IMR-90 (cell line): ENCODE measurements around the gene AXIN1. TPM values are rescaled to one million over a fixed set of nuclear protein-coding genes. Genes with fewer than 3 reads are reported as not detected.

Experiments
- ATAC-seq: fragments of 200-7000 bp; cut with Tn5 transposase; 2 replicates; pipeline ENCODE4 v1.9.1; 2020; ENCODE audit warnings: low read depth, mild to moderate bottlenecking, moderate library complexity
- BruUV-seq: library from RNA; stranded (reverse); fragments of 400-500 nt; replicated peaks from 2 replicates; lab custom pipeline; 2021; lab: Mats Ljungman, UMichigan
- CTCF ChIA-PET: fragments of 300-600 bp; formaldehyde crosslinking; extraction: SDS; loops from one replicate; lab custom pipeline; 2021; ENCODE audit warnings: antibody characterized with exemption; lab: Yijun Ruan, JAX
- POLR2A ChIA-PET: fragments of 300-600 bp; sonication (Branson Sonifier 250); formaldehyde crosslinking; loops from one replicate; lab custom pipeline; 2022; ENCODE audit warnings: antibody characterized with exemption; ENCODE audit not compliant: unreplicated experiment; lab: Charles Lee
- DNase-seq: peaks from one replicate; pipeline ENCODE4 v3.0.0; 2013
- H2AFZ ChIP-seq: replicated peaks from 2 replicates; pipeline ENCODE3; 2013; ENCODE audit warnings: low read length, mild to moderate bottlenecking; ENCODE audit not compliant: poor library complexity
- H2AK5ac ChIP-seq: 2 replicates; pipeline ENCODE4 v1.6.1; 2013; ENCODE audit warnings: low read depth, low read length, inconsistent platforms
- H2AK9ac ChIP-seq: replicated peaks from 2 replicates; pipeline ENCODE3; 2013; ENCODE audit warnings: mild to moderate bottlenecking, low read depth, low read length, moderate library complexity; ENCODE audit not compliant: poor library complexity
- H2BK120ac ChIP-seq: 2 replicates; pipeline ENCODE4 v1.6.1; 2013; ENCODE audit warnings: low read depth, low read length, inconsistent platforms
- H2BK15ac ChIP-seq: 3 replicates; pipeline ENCODE4 v1.6.1; 2013; ENCODE audit warnings: low read depth, low read length, inconsistent platforms
- H2BK20ac ChIP-seq: 2 replicates; pipeline ENCODE4 v1.6.1; 2013; ENCODE audit warnings: low read depth, mild to moderate bottlenecking, inconsistent platforms, low read length, moderate library complexity
- H2BK5ac ChIP-seq: 2 replicates; pipeline ENCODE4 v1.6.1; 2013; ENCODE audit warnings: mild to moderate bottlenecking, low read depth, low read length, inconsistent platforms; ENCODE audit not compliant: poor library complexity, severe bottlenecking
- H3K14ac ChIP-seq: replicated peaks from 2 replicates; pipeline ENCODE4 v1.6.1; 2013; ENCODE audit warnings: low read depth, low read length, inconsistent platforms
- H3K18ac ChIP-seq: 2 replicates; pipeline ENCODE4 v1.6.1; 2013; ENCODE audit warnings: low read depth, low read length, control low read depth
- H3K23ac ChIP-seq: 2 replicates; pipeline ENCODE4 v1.6.1; 2013; ENCODE audit warnings: low read depth, low read length, inconsistent platforms
- H3K27ac ChIP-seq: 2 replicates; pipeline ENCODE4 v1.5.1; 2013; ENCODE audit warnings: mild to moderate bottlenecking, control low read depth, low read length; ENCODE audit not compliant: insufficient read depth
- H3K27me3 ChIP-seq: 2 replicates; pipeline ENCODE4 v1.6.1; 2013; ENCODE audit warnings: low read length; ENCODE audit not compliant: control insufficient read depth, insufficient read depth
- H3K36me3 ChIP-seq: 2 replicates; pipeline ENCODE4 v1.6.1; 2013; ENCODE audit warnings: low read length, mixed read lengths; ENCODE audit not compliant: control insufficient read depth, insufficient read depth
- H3K4ac ChIP-seq: 2 replicates; pipeline ENCODE4 v1.6.1; 2013; ENCODE audit warnings: low read depth, low read length, inconsistent platforms
- H3K4me1 ChIP-seq: 2 replicates; pipeline ENCODE4 v1.6.1; 2013; ENCODE audit warnings: low read length, mixed read lengths; ENCODE audit not compliant: control insufficient read depth, insufficient read depth
- H3K4me2 ChIP-seq: 2 replicates; pipeline ENCODE4 v1.6.1; 2013; ENCODE audit warnings: low read depth, mild to moderate bottlenecking, control low read depth, low read length, moderate library complexity
- H3K4me3 ChIP-seq: 2 replicates; pipeline ENCODE4 v1.5.1; 2013; ENCODE audit warnings: low read depth, mild to moderate bottlenecking, control low read depth, low read length, moderate library complexity; ENCODE audit not compliant: insufficient read depth
- H3K56ac ChIP-seq: 2 replicates; pipeline ENCODE4 v1.6.1; 2013; ENCODE audit warnings: low read length, inconsistent platforms; ENCODE audit not compliant: insufficient read depth; ENCODE audit errors: extremely low read depth
- H3K79me1 ChIP-seq, 2 experiments: 2 replicates each; pipeline ENCODE4 v1.6.1; 2013; ENCODE audit warnings: low read length in 2 of 2, inconsistent platforms in 1 of 2, low read depth in 1 of 2
- H3K9ac ChIP-seq: 2 replicates; pipeline ENCODE4 v1.6.1; 2013; ENCODE audit warnings: low read depth, low read length, control low read depth
- H3K9me1 ChIP-seq: 2 replicates; pipeline ENCODE4 v1.6.1; 2013; ENCODE audit warnings: low read length, inconsistent platforms; ENCODE audit not compliant: insufficient read depth
- H3K9me3 ChIP-seq: 2 replicates; pipeline ENCODE4 v1.6.1; 2013; ENCODE audit warnings: low read length; ENCODE audit not compliant: control insufficient read depth, insufficient read depth
- H4K20me1 ChIP-seq: 2 replicates; pipeline ENCODE4 v1.6.1; 2013; ENCODE audit warnings: low read length, inconsistent platforms; ENCODE audit not compliant: insufficient read depth
- H4K5ac ChIP-seq: 2 replicates; pipeline ENCODE4 v1.6.1; 2013; ENCODE audit warnings: mild to moderate bottlenecking, low read depth, low read length, control low read depth
- H4K8ac ChIP-seq, 2 experiments: 2 replicates each; pipeline ENCODE4 v1.6.1; 2013; ENCODE audit warnings: low read depth in 2 of 2, low read length in 2 of 2, control low read depth in 1 of 2, inconsistent platforms in 1 of 2
- H4K91ac ChIP-seq: 2 replicates; pipeline ENCODE4 v1.6.1; 2013; ENCODE audit warnings: low read depth, low read length, inconsistent platforms; ENCODE audit not compliant: insufficient read depth
- BHLHE40 ChIP-seq: fragments of 150-350 bp; IDR thresholded peaks from 2 replicates; pipeline ENCODE4 v1.6.1; 2016; ENCODE audit warnings: mild to moderate bottlenecking, low read depth, low read length
- CEBPB ChIP-seq: IDR thresholded peaks from 2 replicates; pipeline ENCODE4 v1.6.1; 2012; ENCODE audit warnings: low read depth, low read length, improper control_type of control experiment
- CHD1 ChIP-seq: IDR thresholded peaks from 2 replicates; pipeline ENCODE4 v1.6.1; 2012; ENCODE audit warnings: low read depth, low read length, improper control_type of control experiment
- FOS ChIP-seq: fragments of 150-350 bp; IDR thresholded peaks from 2 replicates; pipeline ENCODE4 v1.6.1; 2016; ENCODE audit warnings: low read depth, low read length
- MAFK ChIP-seq: IDR thresholded peaks from 2 replicates; pipeline ENCODE4 v1.6.1; 2012; ENCODE audit warnings: low read depth, low read length, improper control_type of control experiment
- MAZ ChIP-seq: IDR thresholded peaks from 2 replicates; pipeline ENCODE4 v1.6.1; 2012; ENCODE audit warnings: low read depth, mild to moderate bottlenecking, low read length, improper control_type of control experiment, moderate library complexity, borderline replicate concordance
- NFE2L2 ChIP-seq: fragments of 150-350 bp; IDR thresholded peaks from 2 replicates; pipeline ENCODE4 v1.6.1; 2016; ENCODE audit warnings: low read depth, mild to moderate bottlenecking, low read length
- POLR2A ChIP-seq: IDR thresholded peaks from 2 replicates; pipeline ENCODE4 v1.6.1; 2012; ENCODE audit warnings: mild to moderate bottlenecking, low read depth, low read length
- RAD21 ChIP-seq: IDR thresholded peaks from 2 replicates; pipeline ENCODE4 v1.6.1; 2012; ENCODE audit warnings: low read length, improper control_type of control experiment
- RCOR1 ChIP-seq: IDR thresholded peaks from 2 replicates; pipeline ENCODE4 v1.6.1; 2012; ENCODE audit warnings: mild to moderate bottlenecking, low read length, improper control_type of control experiment; ENCODE audit not compliant: insufficient replicate concordance
- RFX5 ChIP-seq: IDR thresholded peaks from 2 replicates; pipeline ENCODE4 v1.8.0; 2012; ENCODE audit warnings: low read depth, mild to moderate bottlenecking, low read length, moderate library complexity
- SMC3 ChIP-seq: fragments of 150-350 bp; IDR thresholded peaks from 2 replicates; pipeline ENCODE4 v1.6.1; 2016; ENCODE audit warnings: low read depth, mild to moderate bottlenecking, antibody characterized with exemption, low read length, moderate library complexity
- WGBS, 2 experiments: methylation state at CpG; one replicate each; pipeline versions ENCODE4 v1.1.5 to v1.1.7; 2013; ENCODE audit warnings: missing lambda C conversion rate in 2 of 2; ENCODE audit not compliant: insufficient read length in 1 of 2; ENCODE audit errors: extremely low coverage in 2 of 2; 5-methylcytosine and 5-hydroxymethylcytosine counted together
- dilution Hi-C: fragments of 300-500 bp; cut with HindIII; formaldehyde crosslinking; loops from one replicate; pipeline ENCODE4 v1.14.3; 2018; ENCODE audit warnings: low sequenced_read_pairs; ENCODE audit not compliant: unreplicated experiment
- in situ Hi-C: fragments of 300-500 bp; cut with MboI; formaldehyde crosslinking; loops from 3 replicates; pipeline ENCODE4 v1.14.3; 2019; ENCODE audit warnings: low sequenced_read_pairs, inconsistent platforms, mixed read lengths
- intact Hi-C: fragments of 100-400 bp; cut with micrococcal nuclease; formaldehyde crosslinking; loops from 2 replicates; pipeline ENCODE4 v1.10.0; 2022
- polyA plus RNA-seq, 3 experiments: library from polyadenylated mRNA; depleted of rRNA; stranded (reverse); fragments of >200 nt; gene quantifications; 2 replicates each; pipeline ENCODE4 v1.2.3, GENCODE V29; 2012; ENCODE audit warnings: low replicate concordance in 1 of 3
- total RNA-seq: library from RNA; depleted of rRNA; stranded (reverse); fragments of >200 nt; gene quantifications from 2 replicates; pipeline ENCODE4 v1.2.3, GENCODE V29; 2012
- TF ChIP-seq, protein P1 (sequence below): conservative IDR thresholded peaks from 2 replicates; pipeline ENCODE4 v1.5.1; 2012; ENCODE audit warnings: mild to moderate bottlenecking, low read depth, low read length, improper control_type of control experiment
- TF ChIP-seq, protein P2 (sequence below): fragments of 150-350 bp; IDR thresholded peaks from 2 replicates; pipeline ENCODE4 v1.6.1; 2017; ENCODE audit warnings: mild to moderate bottlenecking, antibody characterized with exemption, low read length, low read depth
- TF ChIP-seq, protein P3 (sequence below): fragments of 150-350 bp; IDR thresholded peaks from 2 replicates; pipeline ENCODE4 v1.6.1; 2016; ENCODE audit warnings: low read depth, mild to moderate bottlenecking, low read length, moderate library complexity, borderline replicate concordance

AXIN1 gene
- total and polyA plus RNA-seq, 2 of the 4 experiments (the other 2 are of a cell fraction), result 10.9 to 14.2 TPM

DNA sequence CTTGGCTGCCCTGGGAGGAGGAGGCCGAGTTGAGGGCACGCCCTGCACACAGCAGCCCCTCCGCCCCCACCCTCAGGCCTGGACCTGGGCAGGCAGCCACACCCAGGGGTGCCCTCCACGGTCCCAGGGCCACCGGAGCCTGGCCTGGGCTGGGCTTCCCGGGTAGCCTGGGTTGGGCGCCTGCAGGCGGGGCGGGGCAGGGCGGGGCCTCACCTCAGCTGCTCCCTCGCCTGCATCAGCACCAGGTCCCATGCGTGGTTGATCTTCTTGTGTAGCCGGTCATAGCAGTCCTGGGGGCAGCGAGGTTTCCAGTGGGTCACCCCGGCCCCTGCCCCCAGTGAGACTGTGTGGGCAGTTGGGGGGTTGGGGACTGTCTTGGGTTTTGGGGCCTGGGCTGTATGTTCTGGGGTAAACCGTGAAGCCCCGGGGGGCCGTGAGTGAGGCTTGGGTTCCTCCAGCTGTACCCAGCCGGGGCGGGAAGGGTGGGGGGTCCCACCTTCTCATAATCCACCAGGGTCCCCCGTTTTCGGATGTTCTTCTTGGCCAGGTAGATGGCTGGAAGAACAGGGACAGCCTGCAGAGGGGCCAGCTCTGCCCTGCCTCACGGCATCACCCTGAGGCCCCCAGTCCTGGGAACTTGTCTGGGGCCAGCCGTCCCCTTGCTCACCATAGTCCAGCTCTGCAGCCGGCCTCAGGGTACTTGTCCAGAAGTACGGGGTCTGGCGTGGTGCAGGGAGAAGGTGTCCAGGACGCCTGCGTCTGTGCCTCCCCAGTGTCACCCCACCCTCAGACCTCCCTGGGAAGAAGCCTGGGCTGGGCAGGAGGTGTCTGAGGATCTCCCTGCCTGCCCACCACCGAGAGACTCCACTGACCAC, 78.7 kb downstream of the AXIN1 start:
- no peak overlapping the region for H2BK20ac ChIP-seq
- ATAC-seq (no peak), DNase-seq (no peak)
- in situ Hi-C loops, result no loop called here
- H2BK15ac ChIP-seq, result no peak overlapping the region
- H3K23ac ChIP-seq, result no peak overlapping the region
- H3K4me3 ChIP-seq, result no peak overlapping the region
- no peaks in the 10 kb centered on the region for H3K9me3 ChIP-seq
- no peak overlapping the region for H4K8ac ChIP-seq
- H2BK5ac ChIP-seq, result no peak overlapping the region
- no peaks in the 10 kb centered on the region for H3K36me3 ChIP-seq
- no peaks in the 10 kb centered on the region for H4K20me1 ChIP-seq
- ChIA-PET POLR2A (no interaction called here), CTCF (no interaction called here)
- intact Hi-C loops, result no loop called here
- dilution Hi-C loops, result no loop called here
- H3K27me3 ChIP-seq, result peaks cover 21% of the 10 kb centered on the region; the same call in 1 of the 2 replicates
- H2AK9ac ChIP-seq, result no peak overlapping the region
- H4K91ac ChIP-seq, result no peak overlapping the region
- H2AFZ ChIP-seq, result no peak overlapping the region
- H3K56ac ChIP-seq, result no peak overlapping the region
- H3K9ac ChIP-seq, result no peak overlapping the region
- H3K79me1 ChIP-seq, result no peaks in the 10 kb centered on the region
- H2AK5ac ChIP-seq, result no peak overlapping the region; the same call in 1 of the 2 replicates
- H4K5ac ChIP-seq, result no peak overlapping the region
- H3K4ac ChIP-seq, result no peak overlapping the region
- no peak overlapping the region for H3K4me2 ChIP-seq
- H3K27ac ChIP-seq, result no peak overlapping the region
- H3K9me1 ChIP-seq, result no peaks in the 10 kb centered on the region
- H3K18ac ChIP-seq, result no peak overlapping the region
- no CpG with 5 or more reads among the region's 30 CpGs for WGBS, 2 experiments
- H3K4me1 ChIP-seq, result peaks cover 3% of the 10 kb centered on the region; the same call in 1 of the 2 replicates
- BruUV-seq, result no TSS peak
- H2BK120ac ChIP-seq, result no peak overlapping the region
- H3K14ac ChIP-seq, result no peak overlapping the region
- no peak for TF ChIP-seq POLR2A
- no peak for TF ChIP-seq CHD1
- TF ChIP-seq CEBPB, result no peak
- TF ChIP-seq SMC3, result no peak
- TF ChIP-seq, protein P1, sequence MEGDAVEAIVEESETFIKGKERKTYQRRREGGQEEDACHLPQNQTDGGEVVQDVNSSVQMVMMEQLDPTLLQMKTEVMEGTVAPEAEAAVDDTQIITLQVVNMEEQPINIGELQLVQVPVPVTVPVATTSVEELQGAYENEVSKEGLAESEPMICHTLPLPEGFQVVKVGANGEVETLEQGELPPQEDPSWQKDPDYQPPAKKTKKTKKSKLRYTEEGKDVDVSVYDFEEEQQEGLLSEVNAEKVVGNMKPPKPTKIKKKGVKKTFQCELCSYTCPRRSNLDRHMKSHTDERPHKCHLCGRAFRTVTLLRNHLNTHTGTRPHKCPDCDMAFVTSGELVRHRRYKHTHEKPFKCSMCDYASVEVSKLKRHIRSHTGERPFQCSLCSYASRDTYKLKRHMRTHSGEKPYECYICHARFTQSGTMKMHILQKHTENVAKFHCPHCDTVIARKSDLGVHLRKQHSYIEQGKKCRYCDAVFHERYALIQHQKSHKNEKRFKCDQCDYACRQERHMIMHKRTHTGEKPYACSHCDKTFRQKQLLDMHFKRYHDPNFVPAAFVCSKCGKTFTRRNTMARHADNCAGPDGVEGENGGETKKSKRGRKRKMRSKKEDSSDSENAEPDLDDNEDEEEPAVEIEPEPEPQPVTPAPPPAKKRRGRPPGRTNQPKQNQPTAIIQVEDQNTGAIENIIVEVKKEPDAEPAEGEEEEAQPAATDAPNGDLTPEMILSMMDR, result no peak
- TF ChIP-seq MAZ, result no peak
- TF ChIP-seq FOS, result no peak
- no peak for TF ChIP-seq MAFK
- no peak for TF ChIP-seq RCOR1
- TF ChIP-seq, protein P2, sequence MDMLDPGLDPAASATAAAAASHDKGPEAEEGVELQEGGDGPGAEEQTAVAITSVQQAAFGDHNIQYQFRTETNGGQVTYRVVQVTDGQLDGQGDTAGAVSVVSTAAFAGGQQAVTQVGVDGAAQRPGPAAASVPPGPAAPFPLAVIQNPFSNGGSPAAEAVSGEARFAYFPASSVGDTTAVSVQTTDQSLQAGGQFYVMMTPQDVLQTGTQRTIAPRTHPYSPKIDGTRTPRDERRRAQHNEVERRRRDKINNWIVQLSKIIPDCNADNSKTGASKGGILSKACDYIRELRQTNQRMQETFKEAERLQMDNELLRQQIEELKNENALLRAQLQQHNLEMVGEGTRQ, result no peak
- TF ChIP-seq RFX5, result no peak
- TF ChIP-seq RAD21, result no peak
- TF ChIP-seq, protein P3, sequence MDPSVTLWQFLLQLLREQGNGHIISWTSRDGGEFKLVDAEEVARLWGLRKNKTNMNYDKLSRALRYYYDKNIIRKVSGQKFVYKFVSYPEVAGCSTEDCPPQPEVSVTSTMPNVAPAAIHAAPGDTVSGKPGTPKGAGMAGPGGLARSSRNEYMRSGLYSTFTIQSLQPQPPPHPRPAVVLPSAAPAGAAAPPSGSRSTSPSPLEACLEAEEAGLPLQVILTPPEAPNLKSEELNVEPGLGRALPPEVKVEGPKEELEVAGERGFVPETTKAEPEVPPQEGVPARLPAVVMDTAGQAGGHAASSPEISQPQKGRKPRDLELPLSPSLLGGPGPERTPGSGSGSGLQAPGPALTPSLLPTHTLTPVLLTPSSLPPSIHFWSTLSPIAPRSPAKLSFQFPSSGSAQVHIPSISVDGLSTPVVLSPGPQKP, result no peak
- TF ChIP-seq BHLHE40, result no peak
- TF ChIP-seq NFE2L2, result no peak
